ENCODE results near the gene MYCN.

GRCh38 chr2:15986068-15986560 is 45.8 kb downstream of the MYCN start:
- no peak for TF ChIP-seq EZH2 (IDR thresholded peaks at IDR 0.05; ENCODE audit: low read depth, low read length, severe bottlenecking)
- TF ChIP-seq TCF12 (IDR thresholded peaks at IDR 0.05; ENCODE audit: low read depth, low read length), result no peak
- no peak for TF ChIP-seq SRF (IDR thresholded peaks at IDR 0.05; ENCODE audit: low read depth, low read length)
- TF ChIP-seq TAF1 (IDR thresholded peaks at IDR 0.05; ENCODE audit: low read depth, low read length), result no peak
- TF ChIP-seq POLR2A (IDR thresholded peaks at IDR 0.05; ENCODE audit: control extremely low read depth in 1 of 2, low read depth in 2 of 2, low read length in 2 of 2), result no peak
- no peak for TF ChIP-seq FOSL1 (IDR thresholded peaks at IDR 0.05; ENCODE audit: insufficient read depth, low read depth, low read length)
- no peak for TF ChIP-seq SP2 (IDR thresholded peaks at IDR 0.05; ENCODE audit: low read length)
- no peak for TF ChIP-seq CTCF (IDR thresholded peaks at IDR 0.05; ENCODE audit: control extremely low read depth in 1 of 3, insufficient read depth in 1 of 3, low read depth in 1 of 3, low read length in 3 of 3)
- no peak for TF ChIP-seq CHD2 (IDR thresholded peaks at IDR 0.05; ENCODE audit: low read length)
- TF ChIP-seq JUND (IDR thresholded peaks at IDR 0.05; ENCODE audit: low read length), result no peak
- no peak for TF ChIP-seq POLR2AphosphoS5 (IDR thresholded peaks at IDR 0.05; ENCODE audit: low read depth, low read length)
- no peak for TF ChIP-seq CEBPB (IDR thresholded peaks at IDR 0.05; ENCODE audit: low read depth, low read length)
- no peak for TF ChIP-seq GTF2F1 (IDR thresholded peaks at IDR 0.05; ENCODE audit: borderline replicate concordance, low read depth, low read length)
- TF ChIP-seq ASH2L (IDR thresholded peaks at IDR 0.05; ENCODE audit: low read length), result no peak
